Measurements from ENCODE around the gene YJEFN3. TPM values are rescaled to one million over a fixed set of nuclear protein-coding genes. Genes with fewer than 3 reads are reported as not detected.
A peak's percentile ranks its signal among the peaks of the same experiment; 100 is the strongest.

The YJEFN3 gene
- total RNA-seq, 1 experiment from 2014 or later: 18.5 TPM

GRCh38 chr19:19539698-19540063 lies 11.0 kb downstream of the YJEFN3 start:
- Histone ChIP-seq H3K4me2 (no peak overlapping the region), H3K4me1 (replicated peaks; ENCODE audit: insufficient read depth) (no peaks in the 10 kb centered on the region), H3K27ac (no peak overlapping the region), H4K20me1 (ENCODE audit: insufficient read depth) (no peaks in the 10 kb centered on the region), H3K4me3 (no peak overlapping the region), H3F3A (ENCODE audit: insufficient read depth, low read depth) (peaks cover 24% of the 10 kb centered on the region; the same call in 1 of the 2 replicates), H3K27me3 (ENCODE audit: insufficient read depth, low read depth) (no peaks in the 10 kb centered on the region), H2AFZ (no peak overlapping the region), H3K9me3 (ENCODE audit: insufficient read depth, low read depth) (no peaks in the 10 kb centered on the region), H3K36me3 (ENCODE audit: low read depth) (no peaks in the 10 kb centered on the region), H3K79me2 (ENCODE audit: low read depth) (no peaks in the 10 kb centered on the region), H3K9me2 (ENCODE audit: insufficient read depth) (no peaks in the 10 kb centered on the region)
- CTCF ChIA-PET: no interaction called here
- BruUV-seq (replicated peaks): no TSS peak
- POLR2A ChIA-PET (ENCODE audit: unreplicated experiment): no interaction called here
- TF ChIP-seq CTCF (conservative IDR thresholded peaks at IDR 0.05) (no peak), EZH2 (IDR thresholded peaks at IDR 0.05; ENCODE audit: low read depth) (no peak)
- intact Hi-C loops (cut with micrococcal nuclease; ENCODE audit: unreplicated experiment): loop anchor here (10.0 kb wide), 1 partner anchor 235 kb away; no protein-coding TSS in a partner anchor
- DNase-seq: no peak

- no peaks in the 10 kb centered on the region for H3K27me3 ChIP-seq (ENCODE audit: insufficient read depth, low read depth)
- H4K20me1 ChIP-seq (ENCODE audit: insufficient read depth): no peaks in the 10 kb centered on the region
- TF ChIP-seq CTCF (conservative IDR thresholded peaks at IDR 0.05): no peak
- no peak for TF ChIP-seq EZH2 (IDR thresholded peaks at IDR 0.05; ENCODE audit: low read depth)
- ChIA-PET POLR2A (ENCODE audit: unreplicated experiment) (no interaction called here), CTCF (no interaction called here)
- H3K27ac ChIP-seq: no peak overlapping the region
- peak overlapping the region; percentile 85 for H3K4me2 ChIP-seq
- no peaks in the 10 kb centered on the region for H3K9me3 ChIP-seq (ENCODE audit: insufficient read depth, low read depth)
- no peaks in the 10 kb centered on the region for H3K4me1 ChIP-seq (replicated peaks; ENCODE audit: insufficient read depth)
- H3K4me3 ChIP-seq: peak overlapping the region; percentile 58
- no TSS peak for BruUV-seq (replicated peaks)
- peak overlapping the region; percentile 72 for H2AFZ ChIP-seq
- intact Hi-C loops (cut with micrococcal nuclease; ENCODE audit: unreplicated experiment): no loop called here
- DNase-seq: peak; percentile 49 to 62
- no peaks in the 10 kb centered on the region for H3K36me3 ChIP-seq (ENCODE audit: low read depth)
- no peaks in the 10 kb centered on the region for H3K79me2 ChIP-seq (ENCODE audit: low read depth)
- H3F3A ChIP-seq (ENCODE audit: insufficient read depth, low read depth): peaks cover 24% of the 10 kb centered on the region; the same call in 1 of the 2 replicates
- no peaks in the 10 kb centered on the region for H3K9me2 ChIP-seq (ENCODE audit: insufficient read depth)
Measured at GRCh38 chr19:19540064-19540714, 11.5 kb downstream of the YJEFN3 start.

- Histone ChIP-seq H3K4me3 (peak overlapping the region; percentile 58), H3K4me1 (replicated peaks; ENCODE audit: insufficient read depth) (no peaks in the 10 kb centered on the region), H3K27ac (no peak overlapping the region), H2AFZ (peak overlapping the region; percentile 72), H3K79me2 (ENCODE audit: low read depth) (no peaks in the 10 kb centered on the region), H3K36me3 (ENCODE audit: low read depth) (no peaks in the 10 kb centered on the region), H3K9me3 (ENCODE audit: insufficient read depth, low read depth) (no peaks in the 10 kb centered on the region), H3K27me3 (ENCODE audit: insufficient read depth, low read depth) (no peaks in the 10 kb centered on the region), H3K9me2 (ENCODE audit: insufficient read depth) (no peaks in the 10 kb centered on the region), H3K4me2 (peak overlapping the region; percentile 85), H4K20me1 (ENCODE audit: insufficient read depth) (no peaks in the 10 kb centered on the region), H3F3A (ENCODE audit: insufficient read depth, low read depth) (peaks cover 24% of the 10 kb centered on the region; the same call in 1 of the 2 replicates)
- BruUV-seq (replicated peaks): no TSS peak
- CTCF ChIA-PET: interaction anchor here (0.5 to 0.6 kb wide), 3 partner anchors 9 to 621 kb away, joined by 3 to 4 read pairs (median 3); partner anchors contain the start of gene DDX49
- intact Hi-C loops (cut with micrococcal nuclease; ENCODE audit: unreplicated experiment): no loop called here
- DNase-seq: peak; percentile 86 to 91
- TF ChIP-seq CTCF (conservative IDR thresholded peaks at IDR 0.05) (no peak; the same call in 1 of the 2 replicates), EZH2 (IDR thresholded peaks at IDR 0.05; ENCODE audit: low read depth) (no peak)
- POLR2A ChIA-PET (ENCODE audit: unreplicated experiment): interaction anchor here (0.6 kb wide), 1 partner anchor 30 kb away, joined by 19 read pairs; no protein-coding TSS in a partner anchor
Measured at GRCh38 chr19:19540715-19541515, 12.2 kb downstream of the YJEFN3 start.

Data from PC-9 (cell line).